Ramos (cell line): Measurements from ENCODE around the gene PLEKHA5.
"Not testable (repeated sequence)": the region's sequence is repeated elsewhere in the genome, so short reads cannot be mapped to it uniquely, and the experiment has no call there.

Source experiments
- in situ Hi-C: fragments of 300-500 bp; cut with MboI; formaldehyde crosslinking; loops from one replicate; pipeline ENCODE4 v1.14.3; 2022; ENCODE audit warnings: low sequenced_read_pairs; ENCODE audit not compliant: unreplicated experiment

Gene PLEKHA5

GRCh38 chr12:19166956-19167355, 37.4 kb downstream of the PLEKHA5 start:
- in situ Hi-C loops = no loop called here

- in situ Hi-C loops = no loop called here
These were observed 38.2 kb downstream of the PLEKHA5 start for GRCh38 chr12:19167708-19168107.

- in situ Hi-C loops = no loop called here
These were observed 39.1 kb downstream of the PLEKHA5 start for GRCh38 chr12:19168644-19169043.

GRCh38 chr12:19169222-19169621, 39.7 kb downstream of the PLEKHA5 start:
- in situ Hi-C loops = no loop called here

- in situ Hi-C loops = not testable (repeated sequence)
These were observed 40.8 kb downstream of the PLEKHA5 start for GRCh38 chr12:19170286-19170685.

GRCh38 chr12:19171731-19172130, 42.2 kb downstream of the PLEKHA5 start:
- in situ Hi-C loops = no loop called here

- in situ Hi-C loops = no loop called here
These were observed 48.2 kb downstream of the PLEKHA5 start for GRCh38 chr12:19177754-19178153.

- in situ Hi-C loops = no loop called here
These were observed 50.5 kb downstream of the PLEKHA5 start for GRCh38 chr12:19179986-19180385.

- in situ Hi-C loops = no loop called here
These were observed 52.3 kb downstream of the PLEKHA5 start for GRCh38 chr12:19181666-19182426.

GRCh38 chr12:19183121-19183838, 53.7 kb downstream of the PLEKHA5 start:
- in situ Hi-C loops = no loop called here

- in situ Hi-C loops = no loop called here
These were observed 55.9 kb downstream of the PLEKHA5 start for GRCh38 chr12:19185262-19185929.

GRCh38 chr12:19186722-19187661, 57.5 kb downstream of the PLEKHA5 start:
- in situ Hi-C loops = no loop called here

- in situ Hi-C loops = no loop called here
These were observed 60.0 kb downstream of the PLEKHA5 start for GRCh38 chr12:19189522-19189921.

- in situ Hi-C loops = no loop called here
These were observed 60.9 kb downstream of the PLEKHA5 start for GRCh38 chr12:19190292-19191031.

- in situ Hi-C loops = no loop called here
These were observed 61.6 kb downstream of the PLEKHA5 start for GRCh38 chr12:19191089-19191488.

GRCh38 chr12:19191563-19191962, 62.0 kb downstream of the PLEKHA5 start:
- in situ Hi-C loops = no loop called here

- in situ Hi-C loops = no loop called here
These were observed 63.2 kb downstream of the PLEKHA5 start for GRCh38 chr12:19192710-19193109.

GRCh38 chr12:19194963-19195362, 65.4 kb downstream of the PLEKHA5 start:
- in situ Hi-C loops = no loop called here

- in situ Hi-C loops = no loop called here
These were observed 67.6 kb downstream of the PLEKHA5 start for GRCh38 chr12:19196959-19197630.
